Hematopoietic multipotent progenitor cell treated with erythropoietin and hydrocortisone succinate and interleukin-3 and kit ligand, for 8 days (in vitro differentiated cells): ENCODE measurements around the gene SHQ1.
"Not testable (repeated sequence)": the region's sequence is repeated elsewhere in the genome, so short reads cannot be mapped to it uniquely, and the experiment has no call there.

Experiments used
- DNase-seq: peaks from one replicate; pipeline ENCODE4 v3.0.0-alpha.2; 2015

Gene SHQ1

DNA sequence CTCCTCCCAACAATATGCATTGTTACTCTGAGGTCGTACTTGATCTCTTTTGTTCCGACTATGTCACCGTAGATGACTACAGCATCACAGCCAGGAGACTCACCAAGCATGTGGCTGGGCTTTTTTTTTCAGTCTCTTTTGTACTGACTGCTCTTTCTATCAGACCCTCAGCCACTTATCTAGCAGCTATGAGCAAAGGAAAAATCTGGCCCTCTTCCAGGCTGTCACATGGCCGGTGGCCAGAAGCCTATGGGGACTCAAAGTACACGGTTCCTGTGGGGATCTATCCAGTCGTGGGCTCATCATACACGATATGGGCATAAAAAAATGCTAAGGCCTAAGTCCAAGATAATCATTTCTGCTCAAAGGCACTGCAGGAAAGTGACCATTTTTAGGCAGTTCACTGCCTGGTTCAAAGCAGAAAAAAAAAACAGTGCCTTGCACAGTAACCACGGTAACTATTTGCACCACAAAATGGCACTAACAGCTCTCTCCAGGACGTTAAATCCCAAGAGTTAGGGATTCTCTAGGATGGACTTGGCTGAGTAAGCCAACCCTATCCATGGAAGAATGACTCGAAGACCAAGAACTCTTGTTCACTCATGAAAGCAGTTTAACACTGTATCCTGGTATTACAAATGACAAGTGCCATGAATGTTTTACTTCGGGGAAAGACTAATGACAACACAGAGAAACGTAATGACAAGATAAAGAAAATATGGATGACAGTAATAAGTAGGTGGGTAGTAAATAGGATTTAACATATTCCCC, 50.3 kb downstream of the SHQ1 start:
- DNase-seq = peak; percentile 91

DNA sequence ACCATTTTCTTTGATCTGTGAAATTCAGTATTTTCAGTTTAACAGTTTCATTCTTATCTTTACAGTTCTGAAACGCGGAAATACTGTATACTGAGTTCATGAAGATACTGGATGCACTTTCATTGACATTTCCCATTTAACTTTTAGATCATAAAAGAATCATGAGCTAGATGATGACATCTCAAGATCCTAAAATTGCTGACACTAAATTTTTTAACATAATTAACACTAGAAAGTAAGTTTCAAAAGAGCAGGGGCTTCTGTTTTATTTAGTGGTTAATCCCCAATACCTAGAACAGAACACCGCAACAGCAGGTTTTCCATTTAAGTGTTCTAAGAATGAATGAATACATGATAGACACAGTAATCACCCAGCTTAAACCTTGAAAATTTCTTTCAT, 54.2 kb downstream of the SHQ1 start:
- no peak for DNase-seq

DNA sequence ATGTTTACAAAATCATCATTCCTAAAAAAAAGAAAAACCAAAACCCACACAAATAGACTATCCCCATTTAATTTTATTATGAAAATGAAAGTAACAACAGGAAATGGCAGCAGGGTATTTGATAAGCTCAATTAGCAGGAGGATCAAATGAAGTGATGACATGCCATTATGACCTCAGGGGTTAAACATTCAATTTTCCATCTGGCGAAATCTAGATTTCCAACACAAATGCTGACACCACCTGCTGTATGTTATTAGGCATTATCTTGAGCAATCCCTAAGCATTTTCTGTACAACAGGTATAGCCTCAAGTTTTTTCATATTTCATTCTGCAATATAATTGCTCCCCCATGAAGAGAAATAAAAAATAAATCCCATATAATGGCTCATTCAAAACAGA, 57.1 kb downstream of the SHQ1 start:
- DNase-seq = no peak

DNA sequence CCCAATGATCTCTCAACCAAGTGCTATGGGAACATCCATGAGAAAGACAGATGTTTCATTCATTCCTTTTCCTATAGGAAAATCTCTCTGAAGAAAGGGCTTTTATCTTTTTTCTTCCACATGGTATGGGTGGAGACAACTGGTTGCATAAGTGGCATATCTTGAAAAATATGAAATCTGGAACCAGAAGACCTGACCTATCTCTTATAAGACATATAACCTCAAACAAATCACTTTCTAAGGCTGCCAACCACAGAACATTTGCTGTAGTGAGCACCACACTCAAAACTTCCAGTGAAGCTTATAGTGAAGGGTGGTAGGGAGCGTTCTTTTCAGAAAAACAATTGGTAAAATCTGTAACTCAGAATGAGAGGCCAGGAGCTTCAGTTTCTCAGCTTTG, 58.5 kb downstream of the SHQ1 start:
- DNase-seq = peak; percentile 58

DNA sequence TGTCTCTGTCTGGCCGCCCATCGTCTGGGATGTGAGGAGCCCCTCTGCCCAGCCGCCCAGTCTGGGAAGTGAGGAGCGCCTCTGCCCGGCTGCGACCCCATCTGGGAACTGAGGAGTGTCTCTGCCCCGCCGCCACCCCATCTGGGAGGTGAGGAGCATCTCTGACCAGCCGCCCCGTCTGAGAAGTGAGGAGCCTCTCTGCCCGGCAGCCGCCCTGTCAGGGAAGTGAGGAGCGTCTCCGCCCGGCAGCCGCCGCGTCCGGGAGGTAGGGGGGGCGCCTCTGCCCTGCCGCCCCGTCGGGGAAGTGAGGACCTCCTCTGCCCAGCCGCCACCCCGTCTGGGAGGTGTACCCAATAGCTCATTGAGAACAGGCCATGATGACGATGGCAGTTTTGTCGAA, 60.0 kb downstream of the SHQ1 start:
- DNase-seq = not testable (repeated sequence)

DNA sequence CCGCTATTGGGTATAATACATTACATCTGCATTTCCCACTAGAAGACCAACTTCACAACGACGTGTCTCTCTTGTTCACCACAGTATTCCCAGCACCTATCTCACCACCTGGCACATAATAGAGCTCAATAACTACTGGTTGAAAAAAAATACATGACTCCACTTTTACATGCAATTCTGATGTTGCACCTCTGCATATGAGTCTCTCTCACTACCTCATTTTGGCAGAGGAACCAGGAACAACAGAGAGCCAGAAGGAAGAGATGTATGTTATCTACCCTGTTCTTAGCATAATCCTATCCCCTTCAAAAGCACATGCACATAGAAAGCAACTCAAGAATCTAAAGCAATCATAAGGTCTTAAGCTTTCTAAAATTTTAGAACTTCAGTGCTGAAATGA, 61.6 kb downstream of the SHQ1 start:
- DNase-seq = no peak

DNA sequence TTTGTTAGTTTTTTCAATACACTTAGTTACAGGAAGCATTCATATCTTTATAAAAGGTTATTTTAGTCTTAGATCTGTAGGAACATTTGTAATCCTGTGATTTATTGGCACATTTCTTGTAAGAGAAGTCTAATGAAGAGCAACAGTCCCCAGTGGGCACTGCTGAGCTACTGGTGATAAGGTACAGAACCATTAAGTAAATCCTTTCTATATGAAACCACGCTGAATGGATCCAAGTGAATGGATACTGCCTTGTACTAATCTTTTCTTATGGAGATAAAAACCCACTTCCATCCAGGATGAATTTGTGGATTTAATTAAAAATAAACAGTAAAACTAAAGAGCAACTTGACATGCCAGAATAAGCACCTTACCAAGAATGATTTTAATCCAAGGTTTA, 64.0 kb downstream of the SHQ1 start:
- no peak for DNase-seq

DNA sequence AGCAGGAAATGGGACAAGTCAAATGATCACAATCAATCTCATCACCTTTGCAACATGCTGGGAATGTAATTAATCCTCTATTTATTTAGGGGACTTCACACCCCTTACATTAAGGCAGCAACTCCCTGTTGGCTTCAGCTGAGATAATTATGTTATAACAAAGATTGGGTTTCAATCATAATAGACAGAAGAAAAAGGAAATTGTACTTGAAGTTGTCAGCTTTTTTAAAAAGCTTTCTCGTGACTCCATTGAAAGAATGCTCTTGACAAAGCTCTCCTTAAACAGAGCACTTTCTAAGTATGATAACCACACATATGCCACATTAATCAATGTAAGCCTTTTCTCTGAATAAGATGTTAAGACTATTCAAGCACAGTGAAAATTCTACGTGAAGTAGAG, 65.7 kb downstream of the SHQ1 start:
- DNase-seq = no peak

DNA sequence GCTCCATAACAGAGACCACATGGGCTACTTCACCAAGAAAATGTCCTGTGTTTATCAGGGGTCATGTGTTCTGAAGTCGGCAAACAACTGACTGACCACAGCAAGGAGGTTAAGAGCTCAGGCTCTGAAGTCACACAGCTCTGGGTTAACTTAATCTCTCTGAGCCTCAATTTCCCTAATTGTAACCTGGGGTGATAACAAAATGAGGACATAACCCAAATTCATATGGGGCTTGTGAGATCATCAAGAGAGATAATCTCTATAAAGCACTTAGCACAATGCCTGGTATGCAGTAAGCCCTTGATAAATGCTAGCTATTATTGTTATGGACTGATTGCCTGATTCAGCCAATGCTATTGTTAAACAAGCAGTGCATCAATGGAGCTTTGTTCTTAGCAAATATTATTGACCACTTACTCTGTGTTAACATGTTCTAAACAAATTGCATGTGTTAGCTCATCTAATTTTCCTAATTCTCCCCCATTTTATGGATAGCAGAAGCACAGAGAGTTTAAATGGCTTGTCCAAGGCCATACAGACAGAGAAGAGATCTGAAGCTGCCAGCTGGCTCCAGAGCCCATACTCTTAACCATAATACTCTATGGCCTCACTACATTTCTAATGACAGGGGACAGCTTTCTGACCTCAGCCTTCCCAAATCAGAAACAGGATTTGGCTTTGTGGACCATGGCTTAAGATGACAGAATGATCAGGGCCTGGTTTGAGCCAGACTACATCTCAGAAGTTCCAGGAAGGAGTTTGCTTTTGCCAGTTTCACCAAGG, 78.3 kb downstream of the SHQ1 start:
- DNase-seq = no peak

DNA sequence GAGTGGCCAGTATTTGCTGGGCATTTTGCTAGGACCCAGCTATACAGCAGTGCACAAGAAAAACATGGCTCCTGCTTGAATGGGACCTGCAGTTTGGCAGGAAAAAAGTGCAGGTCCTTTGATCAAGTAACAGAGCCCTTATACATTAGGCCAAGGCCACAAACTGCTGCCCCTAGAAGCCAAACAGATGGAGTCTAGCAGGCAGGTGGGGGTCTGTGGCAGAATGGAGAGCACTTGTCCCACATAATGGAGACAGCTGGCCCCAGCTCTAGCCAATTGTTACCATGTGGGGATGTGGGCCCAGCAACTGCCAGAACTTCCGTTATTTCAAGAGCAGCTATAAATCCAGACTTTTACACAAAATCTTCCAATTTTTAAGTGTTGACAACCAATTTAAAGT, 79.3 kb downstream of the SHQ1 start:
- DNase-seq = no peak

DNA sequence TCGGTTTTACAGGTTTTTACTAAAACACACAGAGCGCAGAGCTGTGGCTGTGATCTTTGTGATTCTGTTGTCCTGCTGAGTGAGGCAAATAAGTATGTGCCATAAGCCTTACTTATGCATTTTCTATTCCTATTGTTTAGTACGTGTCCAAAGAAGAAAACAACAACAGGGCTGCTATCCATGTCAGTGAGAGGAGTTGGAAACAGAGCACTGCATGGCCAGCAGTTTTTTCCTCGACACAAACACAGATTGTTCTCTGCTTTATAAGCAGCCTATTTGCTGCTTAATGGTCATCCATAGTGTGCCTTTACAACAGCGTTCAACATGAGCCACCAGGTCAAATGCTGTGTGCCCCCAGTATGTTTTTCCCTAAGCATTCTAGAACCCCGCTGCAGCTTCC, 79.8 kb downstream of the SHQ1 start:
- DNase-seq = no peak

DNA sequence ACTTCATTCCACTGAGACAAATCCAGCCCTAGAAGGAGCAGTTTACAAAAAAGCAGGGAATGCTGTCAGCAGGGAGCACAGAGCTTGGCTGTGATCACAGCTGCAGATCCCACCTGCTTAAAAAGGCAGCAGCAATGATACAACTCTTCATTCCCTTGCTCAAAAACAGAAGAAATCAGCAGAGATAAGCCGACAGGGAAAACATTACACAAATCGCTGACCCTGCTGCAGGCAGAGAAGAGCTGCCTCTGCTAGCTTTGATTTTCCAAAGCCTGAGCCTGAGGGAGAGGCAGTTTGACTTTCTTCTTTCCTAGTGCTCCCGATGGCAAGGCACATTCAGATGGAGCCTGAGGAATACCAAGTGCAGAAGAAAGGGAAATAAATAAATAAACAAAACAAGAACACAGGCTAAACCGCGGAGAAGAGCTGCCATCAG, 80.2 kb downstream of the SHQ1 start:
- no peak for DNase-seq

DNA sequence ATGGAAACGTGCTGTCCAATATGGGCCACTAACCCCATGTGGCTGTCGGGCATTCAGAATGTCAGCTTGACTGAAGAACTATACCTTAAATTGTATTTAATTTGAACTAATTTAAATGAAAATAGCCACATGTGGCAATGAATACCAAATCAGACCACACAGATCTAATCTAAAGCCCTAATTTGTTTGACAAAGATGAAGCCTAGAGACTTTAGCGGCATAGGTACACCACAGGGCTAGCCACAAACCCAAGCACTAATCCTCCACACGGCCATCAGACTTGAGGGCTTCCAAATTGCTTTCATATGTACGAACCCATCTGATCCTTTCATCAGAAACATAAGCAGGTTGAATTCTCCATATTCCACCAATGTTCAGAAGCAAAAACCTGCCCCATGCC, 81.4 kb downstream of the SHQ1 start:
- DNase-seq = no peak

DNA sequence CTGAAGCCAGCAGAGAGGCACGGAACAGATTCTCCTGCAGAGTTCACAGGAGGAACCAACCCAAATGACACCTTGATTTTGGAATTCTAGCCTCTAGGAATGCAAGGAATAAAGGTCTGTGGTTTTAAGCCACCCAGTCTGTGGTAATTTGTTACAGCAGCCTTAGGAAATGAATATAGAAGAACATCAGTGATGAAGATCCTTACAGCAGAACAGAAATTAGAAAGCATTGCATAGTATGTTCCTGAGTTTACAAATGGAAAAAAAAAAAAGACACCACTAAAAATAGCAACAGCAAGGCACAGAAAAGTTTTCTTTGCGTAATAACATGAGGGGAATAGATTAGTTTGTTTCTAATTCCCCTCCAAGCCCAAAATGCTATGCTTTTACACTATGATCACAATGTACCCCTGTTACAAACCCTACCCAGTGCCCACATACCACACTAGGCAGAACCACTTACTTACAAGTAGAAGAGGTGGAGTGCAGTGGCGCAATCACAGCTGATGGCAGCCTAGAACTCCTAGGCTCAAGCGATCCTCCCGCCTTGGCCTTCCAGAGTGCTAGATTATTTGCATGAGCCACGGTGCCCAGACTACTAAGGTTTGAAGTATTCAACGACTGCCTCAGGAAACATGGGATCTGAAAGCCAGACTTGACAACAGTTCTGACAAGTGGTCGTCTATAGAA, 84.3 kb downstream of the SHQ1 start:
- DNase-seq = no peak

DNA sequence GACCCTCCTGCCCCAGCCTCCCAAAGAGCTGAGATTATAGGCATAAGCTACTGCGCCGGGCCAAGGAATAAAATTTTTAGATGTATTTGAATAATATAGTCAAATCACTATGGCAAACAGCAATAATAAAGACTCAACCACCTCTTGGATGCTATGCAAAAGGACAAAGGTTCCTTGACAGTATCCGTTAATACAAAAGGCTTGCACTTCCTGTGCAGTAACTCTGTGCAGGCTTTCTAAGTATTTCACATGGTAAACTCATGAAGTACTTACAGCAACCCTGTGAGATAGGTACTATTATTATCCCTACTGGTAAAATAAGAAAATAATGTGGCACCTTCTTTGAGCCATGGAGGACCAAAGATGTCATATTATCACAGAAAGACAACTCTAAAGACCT, 86.8 kb downstream of the SHQ1 start:
- DNase-seq = no peak

DNA sequence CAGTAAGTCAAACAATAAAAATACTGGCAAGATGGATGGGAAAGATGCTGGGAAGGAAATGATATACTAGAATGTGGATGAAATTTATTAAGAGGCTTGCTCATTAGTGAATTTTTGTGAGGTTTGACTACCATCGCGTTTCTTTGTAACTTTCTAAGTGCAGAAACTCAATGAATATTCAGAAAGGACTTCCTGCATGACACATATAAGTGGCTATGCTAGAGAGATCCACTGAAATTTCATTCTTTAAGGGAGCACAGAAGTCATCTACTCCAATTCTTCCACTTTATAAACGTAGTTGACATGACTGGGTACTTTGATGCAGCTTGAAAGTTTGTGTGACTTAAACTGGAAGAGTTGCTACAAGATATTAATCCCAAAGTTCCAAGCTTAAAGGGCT, 88.0 kb downstream of the SHQ1 start:
- DNase-seq = no peak

DNA sequence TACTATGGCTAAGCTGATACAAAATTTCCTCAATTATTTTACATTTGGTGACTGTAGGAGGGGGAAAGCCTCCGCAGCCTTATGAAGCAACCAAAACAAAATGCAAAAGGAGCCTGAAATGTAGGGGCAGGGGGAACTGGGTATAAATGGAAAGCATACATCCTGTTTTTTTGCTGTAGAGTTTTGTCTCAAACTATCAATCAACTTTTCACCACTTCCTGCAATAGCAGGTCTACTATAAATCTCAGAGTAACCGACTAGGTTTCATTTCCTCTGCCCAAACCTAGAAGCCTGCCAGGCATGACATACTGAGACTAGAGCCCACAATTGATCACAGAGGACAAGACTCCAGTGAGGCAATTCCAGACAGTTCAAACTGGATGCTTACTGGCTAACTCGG, 91.3 kb downstream of the SHQ1 start:
- no peak for DNase-seq

DNA sequence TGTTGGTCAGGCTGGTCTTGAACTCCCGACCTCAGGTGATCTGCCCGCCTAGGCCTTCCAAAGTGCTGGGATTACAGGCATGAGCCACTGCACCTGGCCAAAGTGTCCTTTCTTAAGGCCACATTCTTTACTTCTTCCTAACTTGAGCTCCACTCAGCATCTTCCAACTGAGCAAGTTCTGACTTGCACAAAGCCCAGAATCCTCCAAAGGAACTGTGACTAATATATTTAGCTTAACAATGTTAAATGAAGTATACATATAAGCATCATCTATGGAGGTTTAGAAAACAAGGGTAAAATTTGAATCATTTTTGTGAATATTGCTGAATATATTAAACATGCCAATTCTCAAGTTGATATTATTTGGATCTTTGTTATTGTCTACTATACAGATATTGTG, 93.7 kb downstream of the SHQ1 start:
- no peak for DNase-seq

DNA sequence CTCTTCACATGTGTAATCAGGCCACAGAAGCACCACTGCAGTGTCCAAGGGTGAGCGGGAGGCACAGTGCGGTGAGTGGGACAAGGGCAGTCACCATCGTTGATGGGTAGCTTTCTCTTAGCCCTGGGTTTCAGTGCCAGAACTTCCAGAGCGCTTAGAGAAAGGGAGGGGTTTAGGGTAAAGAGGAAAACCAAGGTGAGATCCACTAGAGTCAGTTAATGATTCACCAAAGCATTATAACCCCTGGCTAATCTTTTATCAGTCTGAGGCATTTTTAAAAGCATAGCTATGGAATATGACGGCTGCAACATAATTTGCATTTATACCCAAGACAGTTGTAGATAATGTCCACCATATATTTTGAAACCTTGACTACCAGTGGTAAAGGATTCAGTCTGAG, 94.8 kb downstream of the SHQ1 start:
- no peak for DNase-seq

DNA sequence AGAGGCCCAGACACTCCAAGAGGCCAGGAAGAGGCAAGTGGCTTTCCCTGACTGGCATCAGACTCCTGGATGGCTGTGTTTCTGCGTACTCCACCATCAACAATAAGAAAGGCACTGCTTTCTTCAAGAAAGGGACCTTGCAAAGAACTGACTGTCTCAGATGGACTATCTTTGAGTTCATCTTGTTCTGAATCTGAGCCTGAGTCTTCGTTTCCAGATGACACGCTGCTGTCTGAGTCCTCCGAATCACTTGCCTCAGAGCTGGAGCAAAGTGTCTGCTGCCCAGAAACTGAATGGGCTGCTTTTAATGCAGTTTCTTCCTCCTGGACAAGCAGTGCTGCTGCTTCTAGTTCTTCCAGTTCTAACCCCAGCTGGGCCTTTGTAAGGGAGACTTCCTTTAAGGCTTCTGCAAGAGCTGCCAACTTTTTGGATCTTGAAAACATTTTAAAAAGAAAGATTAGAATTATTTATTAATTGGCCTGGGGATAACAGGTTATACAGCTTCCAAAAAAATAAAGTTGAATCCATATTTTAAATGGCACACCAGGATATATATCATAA, 97.8 kb downstream of the SHQ1 start:
- no peak for DNase-seq

DNA sequence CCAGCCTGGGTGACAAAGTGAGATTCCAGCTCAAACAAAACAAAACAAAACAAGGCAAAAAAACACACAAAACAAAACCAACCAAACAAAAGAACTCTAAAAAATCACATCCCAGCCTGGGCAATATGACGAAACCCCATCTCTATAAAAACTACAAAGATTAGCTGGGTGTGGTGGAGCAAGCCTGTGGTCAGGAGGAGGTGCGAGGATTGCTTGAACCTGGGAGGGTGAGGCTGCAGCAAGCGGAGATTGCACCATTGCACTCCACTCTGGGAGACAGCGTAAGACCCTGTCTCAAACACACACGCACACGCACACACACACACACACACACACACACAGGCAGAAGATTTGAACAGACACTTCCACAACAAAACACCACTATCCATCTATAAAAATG, 99.6 kb downstream of the SHQ1 start:
- DNase-seq = no peak

DNA sequence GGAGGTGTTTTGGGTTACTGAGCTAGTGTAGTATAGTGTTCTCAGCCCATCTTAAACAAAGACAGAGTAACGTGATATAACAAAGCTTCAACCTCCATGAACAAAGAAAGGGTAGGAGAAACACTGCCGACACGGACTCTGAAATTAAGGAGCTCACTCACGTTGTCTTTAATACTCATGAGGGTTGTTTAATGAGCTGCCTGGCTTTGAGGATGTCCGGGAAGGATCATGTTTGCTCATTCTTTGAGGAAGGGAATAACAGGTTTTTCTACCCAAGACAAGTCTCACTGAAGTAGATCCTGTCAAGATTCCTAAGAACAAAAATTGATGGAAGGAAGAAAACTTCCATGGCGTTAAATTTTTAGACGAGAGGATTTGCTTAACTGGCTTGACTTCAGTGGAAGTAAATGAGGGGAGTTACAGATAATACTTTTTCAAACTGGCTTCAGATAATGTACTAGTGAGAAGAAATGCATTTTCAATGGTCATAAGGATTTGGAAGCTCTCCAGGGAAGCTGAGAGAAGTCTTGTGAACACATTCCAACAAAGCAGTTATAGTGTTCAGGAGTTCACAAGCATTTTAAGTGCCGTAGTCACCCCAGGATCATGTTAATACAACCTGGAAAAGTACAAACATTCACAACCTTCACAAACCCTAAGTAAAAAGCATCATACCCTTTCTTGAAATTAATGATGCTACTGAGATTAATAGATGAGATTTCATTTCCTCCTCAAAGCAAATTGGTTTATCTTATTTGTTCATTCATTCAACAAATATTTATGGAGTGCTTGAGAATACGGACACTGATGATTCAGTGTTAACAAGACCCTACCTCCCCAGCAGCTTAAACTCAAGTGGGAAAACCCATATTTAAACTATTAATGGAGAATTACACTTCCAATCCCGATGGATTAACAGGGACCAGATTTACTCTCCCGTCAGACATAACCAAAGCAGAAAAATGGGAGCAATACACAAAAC, 101.5 kb downstream of the SHQ1 start:
- DNase-seq = no peak
